MM.1S (cell line): ENCODE data around the gene ARHGEF40.
A peak's percentile ranks its signal among the peaks of the same experiment; 100 is the strongest.
"Not testable (repeated sequence)": the region's sequence is repeated elsewhere in the genome, so short reads cannot be mapped to it uniquely, and the experiment has no call there.

Source experiments
- DNase-seq: peaks from one replicate; pipeline ENCODE4 v3.0.0-alpha.2; 2015
- H2AFZ ChIP-seq: fragments of 300-600 bp; sonication (generic); 2 replicates; pipeline ENCODE4 v1.6.0; 2016; ENCODE audit warnings: antibody characterized with exemption, low read length
- H3F3A ChIP-seq: fragments of 300-600 bp; sonication (generic); 2 replicates; pipeline ENCODE4 v1.6.1; 2016; ENCODE audit warnings: mild to moderate bottlenecking, antibody characterized with exemption, low read length, moderate library complexity, mixed read lengths; ENCODE audit not compliant: insufficient read depth
- H3K27ac ChIP-seq: fragments of 300-600 bp; sonication (generic); 2 replicates; pipeline ENCODE4 v1.5.1; 2016; ENCODE audit warnings: mild to moderate bottlenecking, low read length
- H3K27me3 ChIP-seq: fragments of 300-600 bp; sonication (generic); replicated peaks from 2 replicates; pipeline ENCODE4 v1.6.0; 2016; ENCODE audit warnings: low read length; ENCODE audit not compliant: insufficient read depth
- H3K36me3 ChIP-seq: fragments of 300-600 bp; sonication (generic); replicated peaks from 2 replicates; pipeline ENCODE4 v1.6.1; 2016; ENCODE audit warnings: mild to moderate bottlenecking, low read length, mixed read lengths; ENCODE audit not compliant: insufficient read depth
- H3K4me1 ChIP-seq: fragments of 300-600 bp; sonication (generic); 2 replicates; pipeline ENCODE4 v1.6.1; 2016; ENCODE audit warnings: low read length, mixed read lengths
- H3K4me2 ChIP-seq: fragments of 300-600 bp; sonication (generic); 2 replicates; pipeline ENCODE4 v1.6.0; 2016; ENCODE audit warnings: low read depth, low read length
- H3K4me3 ChIP-seq: fragments of 300-600 bp; sonication (generic); 2 replicates; pipeline ENCODE4 v1.5.1; 2016; ENCODE audit warnings: low read length, mixed read lengths
- H3K79me2 ChIP-seq: fragments of 300-600 bp; sonication (generic); 2 replicates; pipeline ENCODE4 v1.6.1; 2016; ENCODE audit warnings: mixed run types, low read length, mixed read lengths
- H3K9ac ChIP-seq: fragments of 300-600 bp; sonication (generic); 2 replicates; pipeline ENCODE4 v1.6.1; 2016; ENCODE audit warnings: low read length, mixed read lengths
- H3K9me2 ChIP-seq: fragments of 300-600 bp; sonication (generic); replicated peaks from 2 replicates; pipeline ENCODE4 v1.6.1; 2016; ENCODE audit warnings: mild to moderate bottlenecking, low read length, mixed read lengths; ENCODE audit not compliant: insufficient read depth
- H3K9me3 ChIP-seq: fragments of 300-600 bp; sonication (generic); replicated peaks from 2 replicates; pipeline ENCODE4 v1.6.1; 2016; ENCODE audit warnings: mild to moderate bottlenecking, low read length, mixed read lengths; ENCODE audit not compliant: insufficient read depth
- H4K20me1 ChIP-seq: fragments of 300-600 bp; sonication (generic); 2 replicates; pipeline ENCODE4 v1.6.1; 2016; ENCODE audit warnings: mild to moderate bottlenecking, low read length, moderate library complexity, mixed read lengths; ENCODE audit not compliant: insufficient read depth
- CTCF ChIP-seq: fragments of 300-600 bp; sonication (generic); IDR thresholded peaks from 2 replicates; pipeline ENCODE4 v1.5.1; 2016; ENCODE audit warnings: antibody characterized with exemption, low read length, mixed read lengths
- EZH2 ChIP-seq: fragments of 300-600 bp; sonication (generic); optimal IDR thresholded peaks from 2 replicates; pipeline ENCODE3; 2017; ENCODE audit warnings: low read depth, mild to moderate bottlenecking, antibody characterized with exemption, low read length, mixed read lengths
- EZH2phosphoT487 ChIP-seq: fragments of 300-600 bp; sonication (generic); IDR thresholded peaks from 2 replicates; pipeline ENCODE4 v1.6.1; 2018; ENCODE audit warnings: antibody characterized with exemption, low read length

ARHGEF40 gene

GRCh38 chr14:21038441-21039422 lies 31.4 kb upstream of the ARHGEF40 start:
- Histone ChIP-seq H3K4me2 (no peak overlapping the region), H3K9me3 (no peaks in the 10 kb centered on the region), H3K36me3 (no peaks in the 10 kb centered on the region), H3K79me2 (no peaks in the 10 kb centered on the region), H3K9ac (no peak overlapping the region), H4K20me1 (no peaks in the 10 kb centered on the region), H3K4me1 (no peaks in the 10 kb centered on the region), H3F3A (no peaks in the 10 kb centered on the region), H3K27me3 (no peaks in the 10 kb centered on the region), H2AFZ (no peak overlapping the region), H3K4me3 (no peak overlapping the region), H3K9me2 (no peaks in the 10 kb centered on the region), H3K27ac (no peak overlapping the region)
- DNase-seq, result no peak
- TF ChIP-seq EZH2 (no peak), EZH2phosphoT487 (no peak), CTCF (no peak)

GRCh38 chr14:21039585-21040369 lies 30.3 kb upstream of the ARHGEF40 start:
- Histone ChIP-seq H3K4me1 (no peaks in the 10 kb centered on the region), H3K27ac (no peak overlapping the region), H2AFZ (no peak overlapping the region), H4K20me1 (no peaks in the 10 kb centered on the region), H3K9me3 (no peaks in the 10 kb centered on the region), H3K36me3 (no peaks in the 10 kb centered on the region), H3K79me2 (no peaks in the 10 kb centered on the region), H3K4me3 (no peak overlapping the region), H3K4me2 (no peak overlapping the region), H3K27me3 (no peaks in the 10 kb centered on the region), H3K9ac (no peak overlapping the region), H3K9me2 (no peaks in the 10 kb centered on the region), H3F3A (no peaks in the 10 kb centered on the region)
- peak; percentile 27 for DNase-seq
- TF ChIP-seq EZH2phosphoT487 (no peak), CTCF (peak; percentile 42)

DNA sequence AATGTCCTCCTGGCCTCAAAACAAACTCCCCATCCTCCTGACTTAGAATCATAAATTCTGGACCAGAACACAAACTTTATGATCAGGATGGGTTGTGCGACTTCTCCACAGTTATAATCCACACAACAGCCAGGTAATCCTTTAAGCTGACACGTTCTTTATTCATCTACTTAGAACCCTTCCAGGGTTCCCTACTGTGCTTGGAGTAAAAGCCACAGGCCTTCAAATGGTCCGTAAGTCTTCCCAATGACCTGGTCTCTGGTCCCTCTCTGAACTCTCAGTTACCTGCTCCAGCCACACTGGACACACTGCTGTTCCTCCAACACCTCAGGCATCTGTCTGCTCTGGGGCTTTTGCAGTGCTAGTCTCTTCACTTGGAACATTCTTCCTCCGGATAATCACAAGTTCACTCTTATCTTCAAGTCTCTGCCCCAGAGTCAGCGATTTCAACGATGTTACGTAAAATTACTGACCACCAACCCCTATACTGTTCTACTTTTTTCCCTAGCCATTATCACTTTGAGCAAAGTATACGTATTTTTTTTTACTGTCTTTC lies 29.7 kb upstream of the ARHGEF40 start:
- H3K27ac ChIP-seq, result no peak overlapping the region
- H3K4me3 ChIP-seq, result no peak overlapping the region
- H3K79me2 ChIP-seq, result no peaks in the 10 kb centered on the region
- H3K4me2 ChIP-seq, result no peak overlapping the region
- no peak overlapping the region for H2AFZ ChIP-seq
- H3K4me1 ChIP-seq, result no peaks in the 10 kb centered on the region
- no peaks in the 10 kb centered on the region for H3K9me3 ChIP-seq
- no peak for TF ChIP-seq EZH2phosphoT487
- TF ChIP-seq CTCF, result no peak
- TF ChIP-seq EZH2, result no peak
- DNase-seq, result no peak
- no peaks in the 10 kb centered on the region for H4K20me1 ChIP-seq
- no peak overlapping the region for H3K9ac ChIP-seq
- H3K27me3 ChIP-seq, result no peaks in the 10 kb centered on the region
- H3K9me2 ChIP-seq, result no peaks in the 10 kb centered on the region
- H3K36me3 ChIP-seq, result no peaks in the 10 kb centered on the region
- H3F3A ChIP-seq, result no peaks in the 10 kb centered on the region

DNA sequence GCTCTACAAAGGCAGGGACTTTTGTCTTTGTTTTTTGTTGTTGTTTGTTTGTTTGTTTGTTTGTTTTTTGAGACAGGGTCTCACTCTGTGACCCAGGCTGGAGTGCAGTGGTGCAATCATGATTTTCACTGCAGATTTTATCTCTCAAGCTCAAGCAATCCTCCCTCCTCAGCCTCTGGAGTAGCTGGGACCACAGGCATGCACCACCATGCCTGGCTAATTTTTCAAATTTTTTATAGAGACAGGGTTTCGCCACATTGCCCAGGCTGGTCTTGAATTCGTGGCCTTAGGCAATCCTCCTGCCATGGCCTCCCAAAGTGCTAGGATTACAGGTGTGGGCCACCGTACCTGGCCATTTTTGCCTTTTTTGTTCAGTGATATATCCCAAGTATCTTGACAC lies 29.2 kb upstream of the ARHGEF40 start:
- H3K4me2 ChIP-seq, H3K27ac ChIP-seq, H3K27me3 ChIP-seq, H3K9me3 ChIP-seq, H3K79me2 ChIP-seq, H3K9ac ChIP-seq, H2AFZ ChIP-seq, H4K20me1 ChIP-seq, H3K4me3 ChIP-seq, DNase-seq, H3K4me1 ChIP-seq, H3F3A ChIP-seq, H3K9me2 ChIP-seq, H3K36me3 ChIP-seq: not testable (repeated sequence)
